Measurements from ENCODE around the gene PRAMEF33. TPM values are rescaled to one million over a fixed set of nuclear protein-coding genes. Genes with fewer than 3 reads are reported as not detected.
A peak's percentile ranks its signal among the peaks of the same experiment; 100 is the strongest.
"Not testable (repeated sequence)": the region's sequence is repeated elsewhere in the genome, so short reads cannot be mapped to it uniquely, and the experiment has no call there.

Gene PRAMEF33, protein sequence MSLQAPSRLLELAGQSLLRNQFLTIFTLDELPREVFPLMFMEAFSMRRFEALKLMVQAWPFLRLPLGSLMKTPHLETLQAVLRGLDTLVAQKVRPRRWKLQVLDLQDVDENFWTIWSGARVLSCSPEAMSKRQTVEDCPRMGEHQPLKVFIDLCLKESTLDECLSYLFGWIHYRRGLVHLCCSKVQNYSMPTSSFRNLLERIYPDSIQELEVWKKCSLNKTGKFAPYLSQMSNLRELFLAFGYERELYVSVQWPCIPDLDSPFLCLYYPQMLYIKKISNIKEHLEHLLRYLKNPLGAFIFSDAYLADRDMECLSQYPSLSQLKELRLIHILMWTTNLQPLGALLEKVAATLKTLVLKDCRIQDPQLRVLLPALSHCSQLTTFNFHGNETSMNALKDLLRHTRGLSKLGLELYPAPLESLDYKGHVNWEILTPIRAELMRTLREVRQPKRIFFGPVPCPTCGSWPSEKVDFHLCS
- polyA plus RNA-seq (2013, experiment 1 of 2; ENCODE audit: insufficient read length) = not detected
- polyA plus RNA-seq (2013, experiment 2 of 2; ENCODE audit: insufficient read length) = not detected

DNA sequence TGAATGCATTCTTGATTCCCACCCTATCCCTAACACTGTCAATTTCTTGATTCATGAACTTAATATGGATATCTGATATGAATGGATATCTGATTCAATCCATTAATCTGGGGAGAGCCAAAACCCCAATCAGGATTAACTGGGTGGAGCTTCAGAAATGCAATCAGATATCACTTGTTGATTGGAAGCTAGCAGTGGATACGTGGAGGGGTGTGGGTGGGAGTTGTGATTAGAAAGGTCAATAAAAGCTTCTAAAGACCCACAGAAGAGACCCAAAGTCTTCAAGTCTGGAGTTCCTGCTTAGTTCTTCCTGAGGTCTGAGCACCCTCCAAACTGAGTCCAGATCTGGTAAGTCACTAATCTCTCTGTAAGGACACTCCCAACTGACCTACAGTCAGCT is at the start of gene PRAMEF33:
Gene PRAMEF33, plus strand, starts transcription at position 301 of the 400 bp plus-strand sequence. CDS start 2,416 bp downstream, outside the sequence.
- DNase-seq = not testable (repeated sequence)

DNA sequence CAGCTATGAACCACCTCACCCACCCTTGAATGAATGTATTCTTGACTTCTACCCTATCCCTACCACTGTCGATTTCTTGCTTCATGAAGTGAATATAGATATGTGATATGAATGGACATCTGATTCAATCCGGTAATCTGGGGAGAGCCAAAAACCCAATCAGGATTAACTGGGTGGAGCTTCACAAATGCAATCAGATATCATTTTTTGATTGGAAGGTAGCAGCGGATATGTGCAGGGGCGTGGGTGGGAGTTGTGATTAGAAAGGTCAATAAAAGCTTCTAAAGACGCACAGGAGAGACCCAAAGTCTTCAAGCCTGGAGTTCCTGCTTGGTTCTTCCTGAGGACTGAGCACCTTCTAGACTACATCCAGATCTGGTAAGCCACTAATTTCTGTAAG is 49.4 kb upstream of the PRAMEF33 start, which contains the start of gene PRAMEF5:
Gene PRAMEF5, plus strand, starts transcription at position 301 of the 400 bp plus-strand sequence. CDS start 5,071 bp downstream, outside the sequence.
- DNase-seq = not testable (repeated sequence)

DNA sequence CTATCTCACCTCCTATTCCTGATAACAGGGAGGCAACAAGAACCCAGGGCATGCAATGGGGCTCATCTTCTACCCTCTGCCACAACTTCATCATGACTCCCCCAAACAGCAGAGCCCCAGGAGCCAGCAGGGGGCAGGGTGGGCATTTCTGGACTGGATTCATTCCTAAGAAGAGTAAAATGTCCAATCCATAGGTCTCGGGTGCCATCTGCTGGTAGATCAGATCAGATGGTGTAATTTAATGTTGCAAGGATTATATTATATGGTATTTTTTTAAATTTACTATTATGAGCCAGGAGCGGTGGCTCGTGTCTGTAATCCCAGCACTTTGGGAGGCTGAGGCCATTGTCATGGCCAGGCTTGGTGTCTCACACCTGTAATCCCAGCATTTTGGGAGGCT is 38.2 kb upstream of the PRAMEF33 start:
- DNase-seq = not testable (repeated sequence)

DNA sequence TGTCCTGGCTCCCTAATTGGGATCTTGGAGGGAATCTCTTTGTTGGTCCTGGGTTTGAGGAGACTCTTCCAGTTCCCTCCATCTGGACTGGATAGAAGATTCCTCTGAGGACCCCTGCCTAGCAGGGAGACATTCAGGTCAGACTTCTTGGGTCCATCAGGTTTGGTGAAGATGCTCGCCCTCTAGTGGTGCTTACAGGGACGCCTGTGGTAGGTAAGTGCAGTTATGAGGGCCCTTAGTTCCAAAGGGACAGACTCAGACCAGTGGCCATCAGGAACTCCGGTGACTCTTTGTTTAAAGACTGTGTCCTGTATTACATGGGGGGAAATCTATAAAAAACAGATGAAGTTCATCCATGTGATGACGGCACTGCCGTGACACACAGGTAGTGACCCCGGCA is 26.3 kb upstream of the PRAMEF33 start:
- not testable (repeated sequence) for DNase-seq

DNA sequence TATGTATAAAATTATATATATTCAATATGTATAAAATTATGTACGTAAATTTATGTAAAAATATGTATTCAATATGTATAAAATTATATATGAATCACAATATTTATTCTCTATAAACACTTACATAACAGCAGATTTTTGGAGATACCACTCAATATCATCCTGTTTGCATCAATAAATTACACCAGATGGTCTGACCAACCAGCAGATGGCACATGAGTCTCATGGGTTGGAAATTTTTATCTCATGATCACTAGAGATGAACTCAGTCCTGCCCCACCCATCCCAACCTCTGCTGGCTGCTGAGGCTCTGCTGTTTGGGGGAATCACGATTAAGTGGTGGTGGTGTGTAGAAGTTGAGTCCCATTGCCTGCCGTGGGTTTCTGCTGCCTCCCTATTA is 23.7 kb upstream of the PRAMEF33 start:
- not testable (repeated sequence) for DNase-seq

DNA sequence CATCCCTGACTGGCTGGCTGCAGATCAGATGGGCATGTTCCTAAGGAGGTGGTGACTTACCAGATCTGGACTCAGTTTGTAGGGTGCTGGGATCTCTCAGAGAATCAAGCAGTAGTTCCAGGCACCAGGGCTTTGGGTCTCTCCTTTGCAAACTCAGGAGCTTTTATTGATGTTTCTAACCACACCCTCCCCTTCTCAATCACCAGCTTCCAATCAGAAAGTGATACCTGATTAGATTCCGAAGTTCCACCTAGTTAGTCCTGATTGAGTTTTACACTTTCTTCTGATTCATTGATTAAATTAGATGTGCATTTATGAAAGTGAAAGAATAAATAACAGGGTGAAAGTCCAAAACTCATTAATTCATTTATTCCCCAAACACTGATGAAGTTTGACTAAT is 18.3 kb upstream of the PRAMEF33 start, which contains the start of gene PRAMEF8:
Gene PRAMEF8, minus strand, starts transcription at position 101 of the 400 bp plus-strand sequence. CDS start 1,046 bp downstream, outside the sequence.
- DNase-seq = not testable (repeated sequence)

DNA sequence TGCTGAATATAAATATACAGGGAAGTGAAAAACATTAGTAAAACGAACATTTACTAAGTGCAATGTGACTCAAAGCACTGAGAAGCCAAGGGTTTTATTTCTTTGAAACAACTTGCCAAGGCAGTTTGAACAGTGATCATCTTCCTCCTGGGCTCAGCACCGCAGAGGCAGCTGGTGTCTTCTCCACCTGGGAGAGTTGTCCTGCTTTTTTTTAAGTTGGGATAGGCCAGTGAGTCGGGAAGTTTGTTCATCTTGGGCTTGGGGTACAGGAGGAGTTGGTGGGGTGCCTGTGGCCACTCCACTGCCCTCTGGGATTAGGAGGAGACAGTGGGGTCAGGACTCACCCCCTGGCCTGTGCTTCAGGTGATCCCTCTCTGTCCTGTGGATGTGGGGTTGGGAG is 14.3 kb upstream of the PRAMEF33 start:
- not testable (repeated sequence) for DNase-seq

DNA sequence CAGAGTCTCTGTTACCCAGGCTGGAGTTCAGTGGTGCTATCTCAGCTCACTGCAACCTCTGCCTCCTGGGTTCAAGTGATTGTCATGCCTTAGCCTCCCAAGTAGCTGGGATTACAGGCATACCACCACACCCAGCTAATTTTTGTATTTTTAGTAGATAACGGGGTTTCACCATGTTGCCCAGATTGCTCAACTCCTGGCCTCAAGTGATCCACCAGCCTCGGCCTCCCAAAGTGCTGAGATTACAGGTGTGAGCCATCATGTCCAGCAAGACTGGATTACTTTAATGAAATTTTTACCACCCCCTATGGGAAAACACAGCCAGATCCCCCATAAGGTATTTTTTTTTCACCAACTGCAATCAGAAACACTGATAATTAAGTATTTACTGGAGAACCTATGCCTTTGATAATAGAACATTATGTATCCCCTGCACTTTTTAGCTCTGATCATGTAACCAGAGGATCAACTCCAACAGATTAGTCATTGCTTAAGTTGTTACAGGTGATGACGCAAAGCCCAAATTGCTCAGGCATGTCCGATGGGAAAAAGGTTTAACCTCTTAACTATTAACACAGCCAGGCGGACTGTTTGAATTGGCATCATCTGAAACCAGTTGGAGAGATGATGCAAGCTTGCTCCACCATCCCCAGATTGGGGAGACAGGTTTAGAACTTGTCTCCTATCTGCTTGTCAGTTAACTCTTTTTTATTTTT is 6.0 kb upstream of the PRAMEF33 start:
- DNase-seq = not testable (repeated sequence)

DNA sequence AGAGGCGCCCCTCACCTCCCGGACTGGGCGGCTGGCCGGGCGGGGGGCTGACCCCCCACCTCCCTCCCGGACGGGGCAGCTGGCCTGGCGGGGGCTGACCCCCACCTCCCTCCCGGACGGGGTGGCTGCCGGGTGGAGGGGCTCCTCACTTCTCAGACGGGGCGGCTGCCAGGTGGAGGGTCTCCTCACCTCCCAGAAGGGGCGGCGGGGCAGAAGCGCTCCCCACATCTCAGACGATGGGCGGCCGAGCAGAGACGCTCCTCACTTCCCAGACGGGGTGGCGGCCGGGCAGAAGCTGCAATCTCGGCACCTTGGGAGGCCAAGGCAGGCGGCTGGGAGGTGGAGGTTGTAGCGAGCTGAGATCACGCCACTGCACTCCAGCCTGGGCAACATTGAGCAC is 4.6 kb upstream of the PRAMEF33 start:
- not testable (repeated sequence) for DNase-seq

DNA sequence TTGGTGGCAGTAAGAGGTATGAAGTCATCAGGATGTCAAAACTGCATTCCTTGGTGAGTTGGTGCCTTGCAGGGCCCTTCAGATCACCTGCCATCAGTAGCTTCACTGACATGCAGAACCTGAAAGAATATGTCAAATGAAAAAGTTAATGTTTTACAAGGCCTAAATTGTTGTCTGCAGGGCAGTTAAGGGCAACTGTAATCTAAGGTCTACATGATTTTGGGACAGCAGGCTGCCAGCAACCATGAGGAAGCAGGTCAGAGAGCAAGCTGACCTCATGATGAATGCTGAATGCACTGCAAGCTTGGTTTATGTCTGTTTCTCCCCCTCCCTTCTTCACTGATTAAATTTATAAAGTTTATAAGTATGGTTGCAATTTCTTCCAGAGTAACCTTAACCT is 1.1 kb upstream of the PRAMEF33 start:
- not testable (repeated sequence) for DNase-seq

DNA sequence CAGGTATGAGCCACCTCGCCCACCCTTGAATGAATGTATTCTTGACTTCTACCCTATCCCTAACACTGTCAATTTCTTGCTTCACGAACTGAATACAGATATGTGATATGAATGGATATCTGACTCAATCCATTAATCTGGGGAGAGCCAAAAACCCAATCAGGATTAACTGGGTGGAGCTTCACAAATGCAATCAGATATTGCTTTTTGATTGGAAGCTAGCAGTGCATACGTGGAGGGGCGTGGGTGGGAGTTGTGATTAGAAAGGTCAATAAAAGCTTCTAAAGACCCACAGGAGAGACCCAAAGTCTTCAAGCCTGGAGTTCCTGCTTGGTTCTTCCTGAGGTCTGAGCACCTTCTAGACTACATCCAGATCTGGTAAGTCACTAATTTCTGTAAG is 11.9 kb downstream of the PRAMEF33 start, which contains the start of gene PRAMEF15:
Gene PRAMEF15, plus strand, starts transcription at position 301 of the 400 bp plus-strand sequence. CDS start 2,827 bp downstream, outside the sequence.
- DNase-seq = not testable (repeated sequence)

DNA sequence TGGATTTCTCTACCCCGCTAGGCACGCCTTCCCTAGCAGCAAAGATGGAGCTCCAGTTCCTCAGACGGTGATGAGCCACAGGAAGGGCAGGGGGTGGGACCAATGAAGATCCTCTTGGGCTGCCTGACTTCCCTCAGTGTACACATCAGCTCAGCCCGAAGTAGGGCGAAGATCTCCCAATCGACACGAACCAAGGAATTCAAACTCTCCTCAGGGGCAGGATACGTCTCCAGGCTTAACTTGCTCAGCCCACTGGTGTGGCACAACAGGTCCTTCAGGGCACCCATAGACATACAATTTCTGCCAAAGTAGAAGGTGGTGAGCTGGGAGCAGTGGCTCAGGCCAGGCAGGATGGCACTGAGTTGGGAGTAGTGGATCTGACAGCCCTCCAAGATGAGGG is 39.2 kb downstream of the PRAMEF33 start:
- not testable (repeated sequence) for DNase-seq

DNA sequence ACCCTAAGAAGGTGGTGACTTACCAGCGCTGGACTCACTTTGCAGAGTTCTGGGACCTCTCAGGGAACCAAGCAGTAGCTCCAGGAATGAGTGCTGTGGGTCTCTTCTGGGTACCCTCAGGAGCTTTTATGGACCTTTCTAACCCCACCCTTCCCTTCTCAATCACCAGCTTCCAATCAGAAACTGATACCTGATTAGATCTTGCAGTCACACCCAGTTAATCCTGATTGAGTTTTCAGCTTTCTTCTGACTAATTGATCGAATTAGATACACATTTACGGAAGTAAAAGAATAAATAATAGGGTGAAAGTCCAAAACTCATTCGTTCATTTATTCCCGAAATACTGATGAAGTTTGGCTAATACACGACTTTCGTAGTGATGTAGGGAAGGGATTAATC is 43.7 kb downstream of the PRAMEF33 start, which contains the start of gene PRAMEF14:
Gene PRAMEF14, minus strand, starts transcription at position 101 of the 400 bp plus-strand sequence. CDS start 1,820 bp downstream, outside the sequence.
- DNase-seq = not testable (repeated sequence)

DNA sequence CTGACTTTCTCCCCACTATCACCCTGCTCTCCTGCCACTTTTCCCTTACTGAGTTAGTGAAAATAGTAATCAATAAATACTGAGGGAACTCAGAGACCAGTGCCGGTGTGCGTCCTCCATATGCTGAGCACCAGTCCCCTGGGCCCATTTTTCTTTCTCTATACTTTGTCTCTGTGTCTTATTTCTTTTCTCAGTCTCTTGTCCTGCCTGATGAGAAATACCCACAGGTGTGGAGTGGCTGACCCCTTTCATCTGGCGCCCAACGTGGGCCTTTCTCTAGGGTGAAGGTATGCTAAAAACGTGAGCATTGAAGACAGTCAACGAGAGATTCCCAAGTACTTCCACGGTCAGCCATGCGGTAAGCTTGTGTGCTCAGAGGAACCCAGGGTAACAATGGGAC is 50.1 kb downstream of the PRAMEF33 start:
- not testable (repeated sequence) for DNase-seq

DNA sequence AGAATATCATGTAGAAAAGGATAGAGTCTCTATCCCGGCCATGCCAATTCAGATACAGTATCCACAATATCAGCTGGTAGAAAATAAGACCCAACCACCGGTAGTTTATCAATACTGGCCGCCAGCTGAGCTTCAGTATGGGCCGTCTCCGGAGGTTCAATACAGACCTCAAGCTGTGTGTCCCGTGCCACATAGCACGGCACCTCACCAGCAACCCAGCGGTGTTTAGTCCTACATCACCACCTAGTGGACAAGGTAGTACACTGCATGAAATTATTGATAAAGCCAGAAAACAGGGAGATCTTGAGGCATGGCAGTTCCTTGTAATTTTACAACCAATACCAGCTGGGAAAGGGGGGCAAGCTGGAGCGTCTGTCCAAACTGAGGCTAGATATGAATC is 51.1 kb downstream of the PRAMEF33 start:
- not testable (repeated sequence) for DNase-seq

DNA sequence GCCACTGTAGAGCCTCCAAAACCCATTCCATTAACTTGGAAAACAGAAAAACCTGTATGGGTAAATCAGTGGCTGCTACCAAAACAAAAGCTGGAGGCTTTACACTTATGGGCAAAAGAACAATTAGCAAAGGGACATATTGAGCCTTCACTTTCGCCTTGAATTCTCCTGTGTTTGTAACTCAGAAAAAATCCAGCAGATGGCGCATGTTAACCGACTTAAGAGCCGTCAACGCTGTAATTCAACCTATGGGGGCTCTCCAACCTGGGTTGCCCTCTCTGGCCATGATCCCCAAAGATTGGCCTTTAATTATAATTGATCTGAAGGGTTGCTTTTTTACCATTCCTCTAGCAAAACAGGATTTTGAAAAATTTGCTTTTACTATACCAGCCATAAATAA is 53.4 kb downstream of the PRAMEF33 start:
- DNase-seq = peak; percentile 18
